Right hindlimb (tissue), 1 donor: ENCODE results near the gene DOCK4.

Source experiments
- DNase-seq: peaks from one replicate; pipeline ENCODE4 v3.0.0-alpha.2; 2018

DOCK4 gene

GRCh38 chr7:111750878-111751277 is 455.3 kb downstream of the DOCK4 start:
- no peak for DNase-seq

DNA sequence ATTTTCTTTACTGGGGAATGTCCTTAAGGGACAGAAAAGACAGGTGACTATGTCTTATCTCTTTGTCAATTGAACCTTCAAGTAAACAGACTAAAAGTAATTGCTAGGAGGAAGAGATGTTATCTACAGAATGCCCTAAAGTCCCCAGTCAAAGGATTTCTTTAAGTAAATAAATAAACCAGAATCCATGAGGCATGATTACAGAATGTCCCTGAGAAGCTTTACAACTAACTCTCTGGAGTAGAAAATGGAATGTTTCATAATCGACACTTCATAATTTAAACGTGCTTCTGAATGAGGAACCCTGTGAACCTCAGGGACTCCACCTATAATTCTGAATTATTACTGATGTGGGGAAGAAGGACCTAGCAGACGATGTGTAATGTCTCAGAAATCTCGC is 456.0 kb downstream of the DOCK4 start:
- no peak for DNase-seq

DNA sequence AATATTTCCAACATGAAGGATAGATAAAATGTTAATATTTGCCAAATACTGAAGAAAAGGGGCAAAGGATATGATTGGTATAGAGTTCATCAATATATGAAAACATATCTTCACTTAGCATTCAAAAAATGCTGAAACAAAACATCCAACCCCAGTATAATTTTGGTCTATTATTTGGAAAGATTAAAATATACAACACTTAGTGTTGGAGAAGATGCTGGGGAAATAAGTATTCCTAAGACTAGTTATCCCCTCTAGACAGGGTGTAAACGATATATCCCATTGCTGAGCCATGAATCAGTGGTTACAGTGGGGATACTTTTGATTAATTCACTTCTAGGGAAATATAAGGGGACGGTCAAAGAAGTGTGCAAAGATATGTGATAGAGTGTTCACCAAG is 456.6 kb downstream of the DOCK4 start:
- no peak for DNase-seq

GRCh38 chr7:111747718-111748117 is 458.5 kb downstream of the DOCK4 start:
- DNase-seq: no peak

GRCh38 chr7:111746950-111747349 is 459.2 kb downstream of the DOCK4 start:
- DNase-seq: no peak

- no peak for DNase-seq
These were observed 461.6 kb downstream of the DOCK4 start for GRCh38 chr7:111744501-111745155.

DNA sequence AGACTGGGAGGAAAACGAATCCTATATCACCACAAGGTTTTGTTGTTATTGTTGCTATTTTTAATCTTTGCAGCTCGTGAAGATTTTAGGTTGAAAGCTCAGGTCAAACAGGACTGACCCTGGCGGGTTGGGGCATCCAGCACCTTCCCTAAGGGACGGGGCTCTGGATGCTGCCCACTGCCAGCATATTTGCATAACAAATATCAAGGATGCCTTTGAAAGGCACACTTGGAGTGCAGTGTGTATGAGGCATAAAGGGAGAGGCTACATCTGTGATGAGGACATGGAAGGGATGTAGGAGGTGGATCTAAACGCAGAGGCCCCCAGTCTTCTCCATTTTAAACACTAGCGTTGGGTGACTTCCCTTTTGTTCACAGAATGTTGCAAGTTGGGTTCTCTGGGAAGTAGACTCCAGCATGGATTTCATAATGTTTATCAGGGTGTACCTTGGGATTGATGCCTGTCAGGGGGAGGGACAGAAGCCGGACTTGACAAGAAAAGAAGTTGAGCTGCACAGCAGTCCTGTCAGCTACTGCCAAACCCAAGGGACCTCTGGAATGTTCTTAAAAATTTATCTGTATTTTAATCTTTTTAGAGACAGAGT is 462.9 kb downstream of the DOCK4 start:
- DNase-seq: no peak

GRCh38 chr7:111741811-111742240 is 464.4 kb downstream of the DOCK4 start:
- DNase-seq: no peak

DNA sequence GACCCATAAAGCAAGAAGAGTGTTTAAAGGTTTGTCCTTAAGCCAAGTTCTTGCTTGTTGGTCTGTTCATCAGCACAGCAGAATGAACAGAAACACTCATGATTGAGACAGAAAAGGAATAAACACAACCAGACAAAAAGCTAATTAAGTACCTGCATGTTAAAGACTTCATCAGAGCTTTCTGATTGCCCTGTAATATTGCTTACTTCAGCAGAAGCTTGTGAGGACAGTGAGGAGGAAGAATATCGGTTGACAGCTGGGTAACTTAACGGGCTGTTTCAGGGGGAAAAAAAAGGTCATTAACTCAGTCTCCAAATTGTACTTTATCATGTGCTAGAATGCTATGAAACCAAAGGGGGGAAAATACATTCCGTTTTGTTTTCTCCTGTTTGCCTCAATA is 465.3 kb downstream of the DOCK4 start:
- no peak for DNase-seq

- no peak for DNase-seq
These were observed 469.7 kb downstream of the DOCK4 start for GRCh38 chr7:111736552-111736874.

DNA sequence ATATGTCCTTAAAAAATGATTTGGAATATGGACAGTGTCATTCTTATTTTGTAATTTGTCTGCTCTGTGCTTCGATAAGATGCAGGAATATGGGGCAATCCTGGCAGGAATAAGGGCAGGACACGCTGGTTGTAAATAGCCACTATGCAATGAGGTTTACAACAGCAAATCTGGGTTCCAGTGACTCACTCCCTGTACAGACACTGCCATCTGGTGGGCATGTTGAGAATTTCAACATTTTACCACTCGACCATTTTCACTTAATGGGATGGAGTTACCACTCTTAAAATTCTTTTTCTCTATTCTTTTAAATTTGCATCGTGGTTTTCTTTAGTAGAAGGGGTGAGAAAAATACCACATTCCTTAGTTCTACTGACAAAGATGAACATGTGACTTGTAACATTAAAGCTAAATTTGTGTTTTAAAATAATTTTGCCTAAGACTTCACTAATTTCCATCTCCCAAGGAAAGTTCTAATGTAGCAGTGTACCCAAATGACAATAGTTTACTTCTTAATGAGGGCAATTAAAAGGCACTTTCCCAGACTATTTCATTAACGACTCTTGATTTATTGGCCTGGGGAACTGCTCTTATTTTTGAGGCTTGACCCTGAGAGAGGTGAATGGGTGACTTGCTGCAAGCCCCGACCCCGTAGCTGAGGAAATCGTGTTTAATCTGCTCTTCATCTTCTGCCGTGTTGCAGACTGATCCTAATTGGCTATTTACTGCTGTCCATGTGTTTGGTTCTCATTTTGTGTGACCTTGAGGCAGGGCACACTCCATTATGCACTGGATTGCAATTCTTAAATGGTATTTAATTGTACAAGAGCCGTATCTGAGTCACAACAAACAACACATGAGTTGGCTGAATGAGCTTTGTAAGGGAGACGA is 470.3 kb downstream of the DOCK4 start:
- peak; percentile 68 for DNase-seq

GRCh38 chr7:111734954-111735660 is 471.1 kb downstream of the DOCK4 start:
- DNase-seq: peak; percentile 41

DNA sequence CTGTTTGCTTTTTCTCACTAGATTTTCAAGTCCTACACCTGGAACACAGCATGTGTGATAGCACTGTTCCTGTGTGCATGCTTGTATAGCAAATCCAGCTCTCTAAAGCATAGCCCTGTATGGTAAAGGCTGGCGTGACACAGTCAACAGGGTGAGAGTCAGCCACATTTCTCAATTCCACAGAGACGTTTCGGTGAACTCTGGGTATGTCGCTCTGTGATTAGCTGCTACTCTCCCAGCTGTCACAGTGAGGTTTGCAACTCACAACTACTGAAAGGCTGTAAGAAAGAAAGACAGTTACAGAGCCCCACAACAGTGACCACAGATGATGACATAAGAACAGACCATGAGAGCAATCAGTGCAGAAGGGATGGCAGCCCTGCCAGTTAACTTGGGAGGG is 473.3 kb downstream of the DOCK4 start:
- no peak for DNase-seq

DNA sequence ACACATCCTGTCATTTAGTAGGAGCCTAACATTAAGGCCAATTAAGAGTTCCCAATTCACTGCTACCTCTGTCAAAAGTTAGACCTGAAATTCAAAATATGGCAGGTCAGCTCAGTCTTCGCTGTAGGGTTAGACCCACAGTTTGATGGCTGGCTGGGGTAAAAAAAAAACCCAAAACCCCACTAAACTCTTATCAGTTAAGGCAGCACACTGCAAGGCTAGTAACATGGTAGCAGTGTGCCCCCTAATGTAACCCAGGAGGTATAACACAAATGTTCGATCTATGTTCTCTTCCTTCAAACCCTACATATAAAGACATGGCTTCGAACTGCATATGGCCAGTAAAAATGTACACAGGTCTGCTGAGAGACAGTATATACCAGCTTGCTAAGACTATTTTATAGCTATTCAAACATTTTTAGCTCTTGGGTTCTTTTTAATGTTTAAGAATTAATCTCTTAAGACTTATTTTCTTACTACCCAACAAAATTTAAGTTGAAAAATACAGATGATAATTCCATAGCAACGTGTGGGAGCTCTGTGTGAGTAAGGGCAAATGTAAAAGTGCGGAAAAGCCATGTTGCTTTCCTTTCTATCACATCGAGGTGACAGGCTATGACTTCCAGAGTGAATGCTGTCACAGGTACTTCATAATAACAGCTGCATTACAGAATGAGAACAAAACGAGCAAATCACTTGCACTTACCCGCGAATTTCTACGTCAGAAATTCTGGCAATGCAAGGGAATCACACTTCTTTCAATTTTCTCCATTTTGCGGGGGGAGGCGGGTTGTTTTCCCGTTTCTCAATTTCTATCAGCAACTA is 475.5 kb downstream of the DOCK4 start:
- no peak for DNase-seq

- no peak for DNase-seq
These were observed 476.1 kb downstream of the DOCK4 start for GRCh38 chr7:111730057-111730456.

GRCh38 chr7:111729483-111729882 is 476.7 kb downstream of the DOCK4 start:
- no peak for DNase-seq

DNA sequence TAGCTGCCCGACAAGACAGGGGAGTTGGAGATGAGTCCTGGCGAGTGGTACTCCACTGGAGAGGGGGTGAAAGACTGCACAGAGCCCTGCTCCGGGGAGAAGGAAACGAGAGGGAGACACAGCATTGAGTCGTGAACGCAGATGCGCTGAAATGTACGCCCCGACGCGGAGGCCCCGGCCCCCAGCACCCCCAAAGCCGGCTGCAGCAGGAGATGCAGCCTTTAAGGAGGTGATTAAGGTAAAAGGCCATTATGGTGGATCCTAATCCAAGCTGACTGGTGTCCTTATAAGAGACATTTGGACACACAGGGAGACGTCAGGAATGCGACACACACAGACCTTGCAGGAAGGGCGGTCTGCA is 477.6 kb downstream of the DOCK4 start:
- no peak for DNase-seq

- DNase-seq: no peak
These were observed 478.1 kb downstream of the DOCK4 start for GRCh38 chr7:111727905-111728634.

DNA sequence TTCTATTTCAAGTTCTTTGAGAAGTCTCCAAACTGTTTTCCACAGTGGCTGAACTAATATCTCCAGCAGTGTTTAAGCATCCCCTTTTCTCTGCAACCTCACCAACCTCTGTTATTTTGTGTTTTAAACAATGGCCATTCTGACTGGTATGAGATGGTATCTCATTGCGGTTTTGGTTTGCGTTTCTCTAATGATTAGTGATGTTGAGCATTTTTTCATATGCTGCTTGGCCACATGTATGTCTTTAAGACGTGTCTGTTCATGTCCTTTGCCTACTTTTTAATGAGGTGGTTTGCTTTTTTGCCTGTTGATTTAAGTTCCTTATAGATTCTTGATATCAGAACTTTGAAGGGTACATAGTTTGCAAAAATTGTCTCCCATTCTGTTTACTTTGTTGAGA is 487.3 kb downstream of the DOCK4 start:
- no peak for DNase-seq

DNA sequence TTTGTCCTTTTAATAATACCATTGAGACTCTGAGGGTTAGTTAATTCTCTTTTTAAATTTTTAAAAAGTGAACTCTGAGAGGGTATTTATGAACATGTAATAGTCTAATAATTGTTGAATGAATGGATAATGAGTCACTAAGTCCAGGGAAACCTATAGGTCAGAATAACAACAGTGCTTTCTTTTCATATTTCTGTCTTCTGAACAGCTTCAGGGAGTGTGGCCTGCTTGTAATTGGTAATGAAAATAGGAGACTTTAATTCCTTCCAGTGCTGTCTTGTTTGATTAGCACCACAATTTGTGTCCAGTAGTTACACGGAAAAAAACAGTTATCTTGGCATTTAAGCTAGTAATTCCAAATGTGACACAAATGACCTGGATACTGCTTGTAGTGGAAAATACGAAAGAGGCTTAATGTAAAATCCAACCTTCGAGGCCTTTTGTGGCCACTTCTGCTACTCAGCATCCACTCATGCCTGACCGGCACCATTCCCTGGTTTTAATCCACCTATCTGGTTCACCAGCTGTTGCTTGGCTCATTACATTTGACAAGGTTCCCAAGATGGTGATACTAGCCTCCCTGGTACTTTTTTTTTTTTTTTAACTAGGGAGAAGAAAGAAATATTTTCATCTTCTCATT is 494.7 kb downstream of the DOCK4 start:
- DNase-seq: no peak

GRCh38 chr7:111710839-111711380 is 495.3 kb downstream of the DOCK4 start:
- DNase-seq: no peak
